GM12878 (cell line): ENCODE results near the gene GOLGA5. TPM values are rescaled to one million over a fixed set of nuclear protein-coding genes. Genes with fewer than 3 reads are reported as not detected.

Experiments used
- ATAC-seq: fragments of 200-7000 bp; cut with Tn5 transposase; 3 replicates; pipeline ENCODE4 v1.9.1; 2020; ENCODE audit warnings: mild to moderate bottlenecking, moderate library complexity
- BruUV-seq: library from RNA; stranded (reverse); fragments of 400-500 nt; replicated peaks from 2 replicates; lab custom pipeline; 2021; lab: Mats Ljungman, UMichigan
- CTCF ChIA-PET: fragments of 300-600 bp; sonication (Branson Sonifier 250); formaldehyde crosslinking; extraction: SDS; loops from one replicate; lab custom pipeline; 2021; ENCODE audit warnings: inconsistent platforms; lab: Yijun Ruan, JAX
- POLR2A ChIA-PET: fragments of 350-600 bp; formaldehyde crosslinking; extraction: SDS; loops from one replicate; lab custom pipeline; 2021; ENCODE audit warnings: inconsistent platforms; lab: Charles Lee
- RAD21 ChIA-PET: fragments of 300-600 bp; sonication (Branson Sonifier 250); formaldehyde crosslinking; loops from one replicate; lab custom pipeline; 2023; ENCODE audit warnings: antibody characterized with exemption; ENCODE audit not compliant: unreplicated experiment; lab: Charles Lee
- SMC1A ChIA-PET: fragments of 300-600 bp; sonication (Branson Sonifier 250); formaldehyde crosslinking; loops from one replicate; lab custom pipeline; 2023; ENCODE audit not compliant: unreplicated experiment, uncharacterized antibody; lab: Charles Lee
- DNase-seq: peaks from one replicate; pipeline ENCODE4 v3.0.0-alpha.2; 2011; ENCODE audit warnings: low read depth, low spot score
- FAIRE-seq: peaks from 3 replicates; lab custom pipeline; 2011; peaks lifted over from hg19 to GRCh38; lab: Jason Lieb, UNC
- H2AFZ ChIP-seq: 2 replicates; pipeline ENCODE4 v1.6.0; 2011; ENCODE audit warnings: low read depth, low read length, control low read depth; ENCODE audit not compliant: control insufficient read depth
- H3K27ac ChIP-seq: 2 replicates; pipeline ENCODE4 v1.5.1; 2011; ENCODE audit warnings: control low read depth; ENCODE audit not compliant: control insufficient read depth, insufficient read depth
- H3K27me3 ChIP-seq, 2 experiments: replicated peaks in 1 of 2; 2 replicates each; pipeline versions ENCODE4 v1.6.0 to v1.6.1; 2011; ENCODE audit warnings: low read length in 1 of 2; ENCODE audit not compliant: control insufficient read depth in 2 of 2, insufficient read depth in 2 of 2
- H3K36me3 ChIP-seq, 2 experiments: 2 replicates each; pipeline ENCODE4 v1.5.1; 2011; ENCODE audit warnings: low read length in 1 of 2; ENCODE audit not compliant: control insufficient read depth in 2 of 2, insufficient read depth in 2 of 2
- H3K4me1 ChIP-seq: 2 replicates; pipeline ENCODE4 v1.6.1; 2011; ENCODE audit warnings: mild to moderate bottlenecking, low read length, moderate library complexity, mixed read lengths; ENCODE audit not compliant: control insufficient read depth, insufficient read depth
- H3K4me2 ChIP-seq: 2 replicates; pipeline ENCODE4 v1.6.0; 2011; ENCODE audit warnings: control low read depth; ENCODE audit not compliant: control insufficient read depth, insufficient read depth
- H3K4me3 ChIP-seq: fragments of 200-600 bp; sonication (generic); 2 replicates; pipeline ENCODE4 v1.5.1; 2016
- H3K79me2 ChIP-seq: 2 replicates; pipeline ENCODE4 v1.6.0; 2011; ENCODE audit warnings: low read length; ENCODE audit not compliant: control insufficient read depth, insufficient read depth
- H3K9ac ChIP-seq: 2 replicates; pipeline ENCODE4 v1.8.0; 2011; ENCODE audit warnings: low read length, control low read depth, mixed read lengths; ENCODE audit not compliant: control insufficient read depth, insufficient read depth
- H3K9me3 ChIP-seq: replicated peaks from 3 replicates; pipeline ENCODE4 v1.5.1; 2011; ENCODE audit warnings: mild to moderate bottlenecking, low read length; ENCODE audit not compliant: control insufficient read depth, insufficient read depth
- H4K20me1 ChIP-seq: 2 replicates; pipeline ENCODE4 v1.6.0; 2011; ENCODE audit not compliant: control insufficient read depth, insufficient read depth
- BACH1 ChIP-seq: fragments of 450-650 bp; IDR thresholded peaks from 2 replicates; pipeline ENCODE4 v1.6.1; 2017; ENCODE audit warnings: mild to moderate bottlenecking, borderline replicate concordance
- EP300 ChIP-seq, 2 experiments: fragments of 150-350 bp in 1 of 2; IDR thresholded peaks; 2 replicates each; pipeline ENCODE4 v1.6.1; 2011 to 2012; ENCODE audit warnings: low read depth in 2 of 2, low read length in 2 of 2, borderline replicate concordance in 1 of 2, improper control_type of control experiment in 1 of 2, inconsistent platforms in 1 of 2; ENCODE audit not compliant: control insufficient read depth in 1 of 2
- GABPA ChIP-seq: IDR thresholded peaks from 2 replicates; pipeline ENCODE4 v1.6.1; 2014; ENCODE audit warnings: antibody characterized with exemption, low read depth, mild to moderate bottlenecking, inconsistent platforms
- NFXL1 ChIP-seq: fragments of 450-650 bp; IDR thresholded peaks from 2 replicates; pipeline ENCODE4 v1.6.1; 2017; ENCODE audit warnings: antibody characterized with exemption, mild to moderate bottlenecking, borderline replicate concordance
- RAD51 ChIP-seq: fragments of 450-650 bp; IDR thresholded peaks from 2 replicates; pipeline ENCODE4 v1.6.1; 2016; ENCODE audit warnings: moderate library complexity, mild to moderate bottlenecking, inconsistent platforms
- SIX5 ChIP-seq: IDR thresholded peaks from 2 replicates; pipeline ENCODE4 v1.6.1; 2011; ENCODE audit warnings: mild to moderate bottlenecking, low read depth, low read length, moderate library complexity; ENCODE audit not compliant: severe bottlenecking
- USF1 ChIP-seq: IDR thresholded peaks from 2 replicates; pipeline ENCODE4 v1.6.1; 2011; ENCODE audit warnings: borderline replicate concordance, low read depth, mild to moderate bottlenecking, moderate library complexity, mixed read lengths, low read length; ENCODE audit not compliant: insufficient read depth; ENCODE audit errors: extremely low read length
- WGBS: methylation state at CpG from one replicate; pipeline ENCODE4 v1.1.6; 2016; ENCODE audit warnings: low lambda C conversion rate; ENCODE audit not compliant: insufficient replicate concordance, insufficient coverage; ENCODE audit errors: missing lambda C conversion rate; 5-methylcytosine and 5-hydroxymethylcytosine counted together
- in situ Hi-C: fragments of 300-500 bp; cut with MboI; formaldehyde crosslinking; loops from 9 replicates; pipeline ENCODE4 v1.14.3; 2018; ENCODE audit warnings: mixed read lengths
- intact Hi-C: fragments of 100-400 bp; cut with micrococcal nuclease; formaldehyde crosslinking; loops from one replicate; pipeline ENCODE4 v1.14.2; 2022; ENCODE audit not compliant: unreplicated experiment
- polyA plus RNA-seq, 11 experiments: library from polyadenylated mRNA; depleted of rRNA in 4 of 11; unstranded in 6 of 11; stranded (reverse) in 5 of 11; fragments of >200 nt; fragmentation: Nextera tagmentation in 4 of 11; fragmentation: Illumina TruSeq in 1 of 11; extraction: Ambion mirVana in 4 of 11; extraction: Trizol in 1 of 11; gene quantifications; 1 replicate in 1 of 11; 2 replicates in 10 of 11; pipeline versions ENCODE4 v1.2.1 to v1.2.3, GENCODE V29; 2011 to 2016; ENCODE audit warnings: inconsistent platforms in 2 of 11, missing spikeins in 2 of 11, low read depth in 1 of 11
- total RNA-seq, 4 experiments: library from RNA; depleted of rRNA in 3 of 4; stranded (reverse); fragments of >200 nt in 3 of 4; fragmentation: Illumina TruSeq in 1 of 4; extraction: Trizol in 1 of 4; gene quantifications; 2 replicates each; pipeline versions ENCODE4 v1.2.1 to v1.2.3, GENCODE V29; 2013 to 2021
- TF ChIP-seq, protein P1 (sequence below): IDR thresholded peaks from 2 replicates; pipeline ENCODE4 v1.6.1; 2011; ENCODE audit warnings: mild to moderate bottlenecking, low read depth, low read length, moderate library complexity; ENCODE audit not compliant: insufficient replicate concordance

The GOLGA5 gene
- total and polyA plus RNA-seq, 10 of the 15 experiments (the other 5 are each of a cell fraction or from before 2014, with no cell fraction given), result 10.9 to 30.1 (median 19.7) TPM

GRCh38 chr14:92800525-92800924, 6.4 kb downstream of the GOLGA5 start:
- ChIA-PET CTCF (interaction anchor here (0.8 to 1.4 kb wide), 2 partner anchors 100 to 313 kb away, joined by 3 to 7 read pairs; no protein-coding TSS in a partner anchor), POLR2A (interaction anchor here (1.7 kb wide), 1 partner anchor 11 kb away, joined by 7 read pairs; no protein-coding TSS in a partner anchor), SMC1A (interaction anchor here (0.7 to 2.3 kb wide), 10 partner anchors 11 to 449 kb away, joined by 3 to 10 read pairs (median 3); partner anchors contain the start of gene LGMN), RAD21 (interaction anchor here (2.3 kb wide), 1 partner anchor 16 kb away, joined by 6 read pairs; no protein-coding TSS in a partner anchor)
- Histone ChIP-seq H3K4me1 (no peaks in the 10 kb centered on the region; the same call in 1 of the 2 replicates), H3K27ac (no peak overlapping the region), H4K20me1 (no peaks in the 10 kb centered on the region), H2AFZ (no peak overlapping the region), H3K36me3 (peaks cover 0 to 12% of the 10 kb centered on the region in 2 experiments; a peak in 2 of 4 replicates), H3K79me2 (peaks cover 37% of the 10 kb centered on the region), H3K27me3 (no peaks in the 10 kb centered on the region), H3K4me2 (peak overlapping the region; percentile 41; the same call in 1 of the 2 replicates), H3K4me3 (no peak overlapping the region), H3K9me3 (no peaks in the 10 kb centered on the region; the same call in 2 of the 3 replicates), H3K9ac (no peak overlapping the region)
- 59% methylated on average over 3 of the region's 3 CpGs for WGBS
- ATAC-seq (peak; percentile 53), FAIRE-seq (no peak), DNase-seq (no peak)
- in situ Hi-C loops, result no loop called here
- intact Hi-C loops, result no loop called here
- no peak for TF ChIP-seq RAD51
- no peak for TF ChIP-seq SIX5
- TF ChIP-seq, protein P1, sequence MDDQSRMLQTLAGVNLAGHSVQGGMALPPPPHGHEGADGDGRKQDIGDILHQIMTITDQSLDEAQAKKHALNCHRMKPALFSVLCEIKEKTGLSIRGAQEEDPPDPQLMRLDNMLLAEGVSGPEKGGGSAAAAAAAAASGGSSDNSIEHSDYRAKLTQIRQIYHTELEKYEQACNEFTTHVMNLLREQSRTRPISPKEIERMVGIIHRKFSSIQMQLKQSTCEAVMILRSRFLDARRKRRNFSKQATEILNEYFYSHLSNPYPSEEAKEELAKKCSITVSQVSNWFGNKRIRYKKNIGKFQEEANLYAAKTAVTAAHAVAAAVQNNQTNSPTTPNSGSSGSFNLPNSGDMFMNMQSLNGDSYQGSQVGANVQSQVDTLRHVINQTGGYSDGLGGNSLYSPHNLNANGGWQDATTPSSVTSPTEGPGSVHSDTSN, result no peak
- no peak for TF ChIP-seq GABPA
- TF ChIP-seq USF1, result no peak
- TF ChIP-seq NFXL1, result no peak
- no peak for TF ChIP-seq BACH1
- TF ChIP-seq EP300 (IDR thresholded peaks at IDR 0.05; ENCODE audit: borderline replicate concordance in 1 of 2, control insufficient read depth in 1 of 2, low read depth in 2 of 2, low read length in 2 of 2), result no peak
- no TSS peak for BruUV-seq
